Lung (tissue), 12 donors: Measurements from ENCODE around the gene MT1X. TPM values are rescaled to one million over a fixed set of nuclear protein-coding genes. Genes with fewer than 3 reads are reported as not detected.
"Not testable (repeated sequence)": the region's sequence is repeated elsewhere in the genome, so short reads cannot be mapped to it uniquely, and the experiment has no call there.

ENCODE experiments used
- ATAC-seq: fragments of 200-7000 bp; cut with Tn5 transposase; one replicate; pipeline ENCODE4 v1.9.1; 2020; ENCODE audit warnings: moderate number of reproducible peaks; ENCODE audit not compliant: insufficient read depth, low FRiP score
- DNase-seq, 3 donors: peaks; one replicate each; pipeline ENCODE4 v3.0.0-alpha.2; 2013 to 2017
- H3K27ac ChIP-seq, 2 donors: one replicate each; pipeline ENCODE4 v1.5.1; 2013; ENCODE audit warnings: mild to moderate bottlenecking in 2 of 2, moderate library complexity in 2 of 2, control low read depth in 1 of 2, inconsistent platforms in 1 of 2, low read depth in 1 of 2, low read length in 1 of 2
- H3K27me3 ChIP-seq, 3 donors: one replicate each; pipeline ENCODE4 v1.5.1; 2013; ENCODE audit warnings: low read length in 2 of 3; ENCODE audit not compliant: control insufficient read depth in 3 of 3, insufficient read depth in 3 of 3
- H3K36me3 ChIP-seq, 4 donors: one replicate each; pipeline ENCODE4 v1.5.1; 2013; ENCODE audit warnings: low read length in 4 of 4, mild to moderate bottlenecking in 1 of 4, moderate library complexity in 1 of 4; ENCODE audit not compliant: control insufficient read depth in 4 of 4, insufficient read depth in 4 of 4
- H3K4me1 ChIP-seq, 5 donors: one replicate each; pipeline ENCODE4 v1.5.1; 2013; ENCODE audit warnings: low read length in 5 of 5, mild to moderate bottlenecking in 2 of 5, moderate library complexity in 1 of 5; ENCODE audit not compliant: control insufficient read depth in 5 of 5, insufficient read depth in 5 of 5
- H3K4me3 ChIP-seq: one replicate; pipeline ENCODE4 v1.5.1; 2013; ENCODE audit warnings: mild to moderate bottlenecking, control low read depth, moderate library complexity
- H3K9ac ChIP-seq, 2 donors: one replicate each; pipeline ENCODE4 v1.5.1; 2013; ENCODE audit warnings: low read length in 2 of 2, control low read depth in 1 of 2; ENCODE audit not compliant: insufficient read depth in 1 of 2
- H3K9me3 ChIP-seq, 4 donors: one replicate each; pipeline ENCODE4 v1.5.1; 2013; ENCODE audit warnings: low read length in 3 of 4, mild to moderate bottlenecking in 1 of 4, moderate library complexity in 1 of 4; ENCODE audit not compliant: control insufficient read depth in 4 of 4, insufficient read depth in 3 of 4
- WGBS, 2 donors: extraction: QIAGEN DNeasy Blood & Tissue Kit; methylation state at CpG; one replicate each; pipeline ENCODE4 v1.1.7; 2013; 5-methylcytosine and 5-hydroxymethylcytosine counted together
- polyA plus RNA-seq, 2 donors: library from polyadenylated mRNA; stranded (reverse); fragments of 200-250 nt; gene quantifications; one replicate each; pipeline ENCODE4 v1.2.1, GENCODE V29; 2013
- total RNA-seq, 2 donors: library from RNA; depleted of rRNA in 1 of 2; stranded (reverse); fragments of >200 nt in 1 of 2; gene quantifications; one replicate each; pipeline ENCODE4 v1.2.1, GENCODE V29; 2014 to 2021
- TF ChIP-seq, protein P1 (sequence below): IDR thresholded peaks from 2 replicates; pipeline ENCODE4 v1.5.1; 2012; ENCODE audit warnings: mild to moderate bottlenecking; ENCODE audit errors: control extremely low read depth, extremely low read depth
- donor health status: control.
- donor health status: control.
- donor health status: Bipolar disorder and iron deficiency.
- donor health status: healthy.
- donor health status: DM: yes; HTN: yes; CAD: no.

Gene MT1X
- total and polyA plus RNA-seq, 4 donors, result 39.3 to 989 (median 306) TPM

DNA sequence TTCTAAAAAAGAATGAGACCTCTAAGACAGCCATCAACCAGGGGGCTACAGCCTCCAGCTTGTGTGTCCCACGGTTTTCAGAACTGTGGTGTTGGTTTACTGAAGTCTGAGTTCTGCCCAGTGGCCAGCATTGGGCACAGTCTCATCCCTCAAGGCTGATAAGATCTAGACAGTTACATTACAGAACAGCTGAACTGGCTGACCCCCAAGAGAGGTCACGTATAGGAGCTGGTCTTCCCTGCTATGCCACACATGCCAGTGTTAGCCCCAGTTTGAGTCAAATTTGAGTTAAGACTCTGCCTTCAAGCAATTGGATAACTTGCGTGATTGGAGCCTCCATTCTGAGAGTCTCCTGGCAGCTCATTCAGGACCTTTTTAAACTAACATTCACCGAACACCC lies 32.9 kb downstream of the MT1X start:
- Histone ChIP-seq H3K4me3 (no peak overlapping the region), H3K36me3 (no peaks in the 10 kb centered on the region), H3K9ac (no peak overlapping the region), H3K4me1 (no peaks in the 10 kb centered on the region), H3K27ac (no peak overlapping the region), H3K9me3 (no peaks in the 10 kb centered on the region), H3K27me3 (no peaks in the 10 kb centered on the region)
- DNase-seq (no peak), ATAC-seq (no peak)
- 80 to 83% methylated on average over 4 of the region's 4 CpGs for WGBS, 2 donors
- TF ChIP-seq, protein P1, sequence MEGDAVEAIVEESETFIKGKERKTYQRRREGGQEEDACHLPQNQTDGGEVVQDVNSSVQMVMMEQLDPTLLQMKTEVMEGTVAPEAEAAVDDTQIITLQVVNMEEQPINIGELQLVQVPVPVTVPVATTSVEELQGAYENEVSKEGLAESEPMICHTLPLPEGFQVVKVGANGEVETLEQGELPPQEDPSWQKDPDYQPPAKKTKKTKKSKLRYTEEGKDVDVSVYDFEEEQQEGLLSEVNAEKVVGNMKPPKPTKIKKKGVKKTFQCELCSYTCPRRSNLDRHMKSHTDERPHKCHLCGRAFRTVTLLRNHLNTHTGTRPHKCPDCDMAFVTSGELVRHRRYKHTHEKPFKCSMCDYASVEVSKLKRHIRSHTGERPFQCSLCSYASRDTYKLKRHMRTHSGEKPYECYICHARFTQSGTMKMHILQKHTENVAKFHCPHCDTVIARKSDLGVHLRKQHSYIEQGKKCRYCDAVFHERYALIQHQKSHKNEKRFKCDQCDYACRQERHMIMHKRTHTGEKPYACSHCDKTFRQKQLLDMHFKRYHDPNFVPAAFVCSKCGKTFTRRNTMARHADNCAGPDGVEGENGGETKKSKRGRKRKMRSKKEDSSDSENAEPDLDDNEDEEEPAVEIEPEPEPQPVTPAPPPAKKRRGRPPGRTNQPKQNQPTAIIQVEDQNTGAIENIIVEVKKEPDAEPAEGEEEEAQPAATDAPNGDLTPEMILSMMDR, result no peak

DNA sequence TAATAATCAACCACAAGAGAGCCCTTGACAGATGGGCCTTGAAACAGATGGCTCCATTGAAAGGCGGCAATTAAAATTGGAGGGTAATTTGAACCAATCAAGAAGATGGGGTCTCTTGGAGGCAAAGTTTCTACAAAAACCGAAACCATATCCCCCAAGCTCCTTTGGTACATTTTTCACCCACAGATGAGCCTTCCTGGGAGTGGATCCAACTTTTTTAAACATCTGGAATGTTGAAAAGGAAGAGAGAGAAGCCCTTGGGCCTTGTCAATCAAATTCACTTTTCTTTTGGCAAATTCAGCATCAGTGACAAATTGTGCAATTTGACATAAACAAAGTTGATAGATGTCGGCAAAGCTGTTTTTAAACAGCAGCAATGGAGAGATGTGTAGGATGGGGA lies 34.5 kb downstream of the MT1X start:
- no peaks in the 10 kb centered on the region for H3K4me1 ChIP-seq
- no peaks in the 10 kb centered on the region for H3K36me3 ChIP-seq
- no peak overlapping the region for H3K4me3 ChIP-seq
- H3K9me3 ChIP-seq, result no peaks in the 10 kb centered on the region
- peak overlapping the region in 1 of 2 donors; percentile 23 for H3K9ac ChIP-seq
- TF ChIP-seq, protein P1, result no peak
- DNase-seq (peak in 1 of 3 donors; percentile 19), ATAC-seq (no peak)
- no peak overlapping the region for H3K27ac ChIP-seq
- no peaks in the 10 kb centered on the region for H3K27me3 ChIP-seq
- 81 to 87% methylated on average over 3 of the region's 3 CpGs for WGBS, 2 donors

DNA sequence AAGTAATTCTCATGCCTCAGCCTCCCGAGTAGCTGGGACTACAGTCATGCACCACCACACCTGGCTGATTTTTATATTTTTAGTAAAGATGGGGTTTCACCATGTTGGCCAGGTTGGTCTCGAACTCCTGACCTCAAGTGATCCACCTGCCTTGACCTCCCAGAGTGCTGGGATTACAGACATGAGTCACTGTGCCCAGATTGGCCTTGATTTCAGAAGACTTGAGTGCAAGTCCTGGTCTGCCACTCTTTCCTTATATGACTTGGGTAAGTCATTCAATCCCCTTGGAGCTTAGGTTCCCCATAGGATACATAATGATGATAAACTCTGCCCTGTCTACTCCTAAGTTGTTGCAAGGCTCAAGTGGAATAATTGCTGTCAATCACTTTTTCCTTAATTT lies 35.3 kb downstream of the MT1X start:
- H3K27me3 ChIP-seq, H3K4me3 ChIP-seq, H3K9me3 ChIP-seq, H3K36me3 ChIP-seq, DNase-seq, H3K4me1 ChIP-seq, H3K27ac ChIP-seq, H3K9ac ChIP-seq, ATAC-seq: not testable (repeated sequence)
- WGBS, 2 donors, result 88 to 90% methylated on average over 2 of the region's 2 CpGs

DNA sequence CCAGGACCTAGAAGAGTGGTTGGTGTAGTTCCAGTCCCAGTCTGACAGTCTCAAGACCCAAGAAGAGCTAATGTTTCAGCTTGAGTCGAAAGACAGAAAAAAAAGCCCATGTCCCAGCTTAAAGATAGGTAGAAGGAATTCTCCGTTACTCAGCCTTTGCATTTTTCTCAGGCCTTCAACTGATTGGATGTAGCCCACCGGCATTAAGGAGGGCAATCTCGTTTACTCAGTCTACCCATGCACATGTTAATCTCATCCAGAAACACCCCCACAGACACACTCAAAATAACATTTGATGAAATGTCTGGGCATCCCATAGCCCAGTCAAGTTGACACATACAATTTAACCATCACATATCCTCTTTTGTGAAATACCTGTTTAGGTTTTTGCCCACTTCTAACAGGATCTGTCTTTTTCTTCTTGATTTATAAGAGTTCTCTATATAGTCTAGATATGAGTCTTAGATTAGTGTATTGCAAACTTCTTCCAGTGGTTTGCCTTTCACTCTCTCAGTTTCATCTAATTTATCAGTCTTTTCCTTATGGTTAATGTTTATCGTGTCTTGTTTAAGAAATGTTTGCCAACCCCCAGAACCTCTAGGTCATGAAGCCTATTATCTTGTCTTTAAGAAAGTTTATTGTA lies 40.1 kb downstream of the MT1X start:
- H3K9ac ChIP-seq, result no peak overlapping the region
- H3K27me3 ChIP-seq, result peaks cover 0 to 3% (median 0%) of the 10 kb centered on the region in 3 donors
- no peak overlapping the region for H3K4me3 ChIP-seq
- TF ChIP-seq, protein P1, result no peak
- H3K36me3 ChIP-seq, result no peaks in the 10 kb centered on the region
- no peaks in the 10 kb centered on the region for H3K4me1 ChIP-seq
- WGBS, 2 donors, result 77 to 85% methylated on average over 5 of the region's 5 CpGs
- peaks cover 0 to 3% (median 0%) of the 10 kb centered on the region in 4 donors for H3K9me3 ChIP-seq
- ATAC-seq (no peak), DNase-seq (no peak)
- no peak overlapping the region for H3K27ac ChIP-seq
